HG03520 (cell line): ENCODE measurements around the gene RBMY1A1.
"Not testable (repeated sequence)": the region's sequence is repeated elsewhere in the genome, so short reads cannot be mapped to it uniquely, and the experiment has no call there.

Experiments used
- ATAC-seq: cut with Tn5 transposase; IDR thresholded peaks from one replicate; pipeline ENCODE4 v1.9.1; 2021; ENCODE audit warnings: mild to moderate bottlenecking, moderate library complexity; ENCODE audit not compliant: unreplicated experiment

Gene RBMY1A1

DNA sequence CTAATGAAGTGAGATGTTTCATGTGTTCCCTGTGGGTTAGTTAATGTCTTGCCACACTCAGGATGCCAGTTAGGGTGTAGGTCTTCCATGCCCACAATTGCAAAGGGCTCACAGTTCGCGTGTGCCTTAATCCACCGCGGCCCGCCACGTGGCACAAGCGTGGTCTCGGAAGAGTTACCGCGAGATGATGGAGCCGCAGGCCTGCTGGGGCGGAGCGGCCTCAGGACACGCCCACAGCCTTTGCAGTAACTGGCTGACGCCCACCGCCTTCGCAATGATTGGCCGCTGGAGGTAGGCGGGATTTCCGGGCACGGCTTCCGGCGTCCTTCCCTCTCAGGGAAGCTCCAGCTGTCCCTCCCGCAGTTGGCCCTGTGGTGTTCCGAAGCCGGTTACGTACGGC lies at the start of gene RBMY1A1:
TSS of gene RBMY1A1 (plus strand) at position 301 of the 400 bp plus-strand sequence. CDS start 2,013 bp downstream, outside the sequence.
- ATAC-seq = not testable (repeated sequence)

DNA sequence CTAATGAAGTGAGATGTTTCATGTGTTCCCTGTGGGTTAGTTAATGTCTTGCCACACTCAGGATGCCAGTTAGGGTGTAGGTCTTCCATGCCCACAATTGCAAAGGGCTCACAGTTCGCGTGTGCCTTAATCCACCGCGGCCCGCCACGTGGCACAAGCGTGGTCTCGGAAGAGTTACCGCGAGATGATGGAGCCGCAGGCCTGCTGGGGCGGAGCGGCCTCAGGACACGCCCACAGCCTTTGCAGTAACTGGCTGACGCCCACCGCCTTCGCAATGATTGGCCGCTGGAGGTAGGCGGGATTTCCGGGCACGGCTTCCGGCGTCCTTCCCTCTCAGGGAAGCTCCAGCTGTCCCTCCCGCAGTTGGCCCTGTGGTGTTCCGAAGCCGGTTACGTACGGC lies 23.6 kb upstream of the RBMY1A1 start, which contains the start of gene RBMY1B:
TSS of gene RBMY1B (plus strand) at position 301 of the 400 bp plus-strand sequence. CDS start 2,013 bp downstream, outside the sequence.
- ATAC-seq = not testable (repeated sequence)

DNA sequence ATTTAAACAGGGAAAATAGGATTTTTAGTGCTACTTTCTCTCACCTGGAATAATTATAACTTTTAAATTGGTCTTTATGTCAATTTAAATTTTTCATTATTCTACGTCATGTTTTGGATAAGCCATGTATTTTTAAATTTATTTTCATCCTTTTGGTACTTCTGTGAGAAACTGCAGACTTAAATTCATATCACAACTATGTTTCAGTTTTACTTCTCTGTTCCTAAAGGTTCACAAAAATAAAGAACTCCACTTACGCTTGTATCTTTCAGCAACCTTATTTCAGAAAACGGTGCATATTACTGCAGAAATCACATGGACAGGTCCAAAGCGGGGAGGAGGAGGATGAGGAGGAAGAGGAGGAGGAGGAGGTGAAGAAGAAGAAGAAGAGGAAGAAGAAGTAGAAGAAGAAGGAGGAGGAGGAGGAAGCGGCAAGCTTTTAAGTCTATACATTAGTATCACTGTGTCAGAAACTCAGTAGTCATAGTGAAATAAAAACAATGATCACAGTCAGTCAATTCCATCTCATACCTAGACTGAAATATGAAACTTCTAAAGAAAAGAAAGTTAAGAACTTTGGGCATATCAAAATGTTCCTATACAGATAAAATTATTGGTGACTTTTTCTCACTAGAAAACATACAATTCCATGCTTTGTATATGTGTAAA lies 24.8 kb downstream of the RBMY1A1 start:
- not testable (repeated sequence) for ATAC-seq

DNA sequence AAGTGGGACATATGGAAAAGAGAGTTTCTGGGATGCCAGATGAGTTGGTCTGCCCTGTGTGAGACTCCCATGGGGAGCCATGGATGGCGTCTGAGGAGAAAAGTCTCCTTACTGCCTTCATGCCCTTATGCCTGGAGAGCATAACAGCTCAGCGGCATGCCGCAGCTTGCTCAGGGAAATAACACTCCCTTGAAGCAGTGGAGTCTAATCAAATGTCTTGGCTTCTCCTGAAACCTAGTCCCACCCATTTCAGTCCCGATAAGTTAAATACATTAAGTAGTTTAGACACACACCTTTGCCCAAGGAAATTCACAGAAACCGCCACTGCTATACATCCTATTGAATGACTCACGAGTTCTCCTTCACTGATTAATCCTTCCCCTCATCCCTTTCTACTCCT lies 50.8 kb downstream of the RBMY1A1 start:
- ATAC-seq = no peak

DNA sequence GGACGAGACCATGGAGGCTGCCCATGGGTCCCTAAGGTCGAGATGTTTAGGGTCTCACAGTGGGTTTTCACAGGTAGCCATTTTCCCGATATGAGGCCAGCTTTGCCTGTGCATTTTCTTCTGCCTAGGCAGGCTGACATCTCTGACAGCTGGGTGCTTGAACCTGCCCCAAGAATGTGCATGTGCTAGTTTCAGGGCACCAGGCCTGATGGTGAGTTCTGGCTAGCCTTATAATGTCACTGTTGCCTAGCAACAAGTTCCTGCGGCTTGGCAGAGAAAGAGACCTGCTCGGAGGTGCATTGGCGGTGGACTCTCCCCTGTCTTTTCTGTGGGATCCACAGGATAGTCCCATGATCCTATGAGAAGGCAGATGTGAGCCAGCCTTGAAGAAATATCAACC lies 51.8 kb downstream of the RBMY1A1 start:
- not testable (repeated sequence) for ATAC-seq

DNA sequence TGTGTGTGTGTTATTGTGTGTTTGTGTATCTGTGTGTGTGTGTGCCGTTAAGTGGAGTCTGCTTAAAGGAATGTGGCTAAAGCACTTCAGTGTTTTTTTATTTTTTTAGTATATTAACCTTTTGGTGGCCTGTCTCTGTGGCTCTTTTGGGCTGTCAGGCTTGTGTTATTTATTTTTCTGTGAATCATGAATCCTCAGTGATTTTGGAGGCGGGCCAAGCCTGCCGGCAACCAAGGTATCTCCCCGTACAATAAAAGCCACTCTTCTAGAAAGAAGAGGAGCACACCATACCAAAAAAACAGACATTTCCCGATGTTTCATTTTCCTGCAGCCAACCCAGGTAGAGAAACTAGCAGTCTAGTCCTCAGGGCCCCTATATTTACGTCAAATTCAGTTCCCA lies 57.4 kb downstream of the RBMY1A1 start:
- ATAC-seq = no peak

DNA sequence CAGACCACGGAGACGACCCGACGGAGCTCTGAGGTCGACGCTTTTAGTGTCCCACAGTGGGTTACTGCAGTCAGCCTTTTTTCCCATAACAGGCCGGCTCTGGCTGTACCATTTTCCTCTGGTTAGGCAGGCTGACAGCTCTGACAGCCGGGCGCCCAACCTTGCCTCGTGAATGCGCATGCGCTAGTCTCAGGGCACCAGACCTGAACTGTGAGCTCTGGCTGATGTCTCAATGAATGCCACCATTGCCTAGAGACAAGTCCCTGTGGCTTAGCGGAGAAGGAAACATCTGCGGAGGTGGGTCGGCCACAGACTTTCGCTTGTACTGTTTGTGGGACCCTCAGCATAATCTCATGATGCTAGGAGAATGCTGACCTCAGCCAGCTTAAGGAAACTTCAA lies 61.6 kb downstream of the RBMY1A1 start:
- ATAC-seq = not testable (repeated sequence)
